Measurements from ENCODE around the gene CAMK1D.
"Not testable (repeated sequence)": the region's sequence is repeated elsewhere in the genome, so short reads cannot be mapped to it uniquely, and the experiment has no call there.

Gene CAMK1D

GRCh38 chr10:12702215-12702770, 352.9 kb downstream of the CAMK1D start:
- no peak for DNase-seq (ENCODE audit: low read depth)

DNA sequence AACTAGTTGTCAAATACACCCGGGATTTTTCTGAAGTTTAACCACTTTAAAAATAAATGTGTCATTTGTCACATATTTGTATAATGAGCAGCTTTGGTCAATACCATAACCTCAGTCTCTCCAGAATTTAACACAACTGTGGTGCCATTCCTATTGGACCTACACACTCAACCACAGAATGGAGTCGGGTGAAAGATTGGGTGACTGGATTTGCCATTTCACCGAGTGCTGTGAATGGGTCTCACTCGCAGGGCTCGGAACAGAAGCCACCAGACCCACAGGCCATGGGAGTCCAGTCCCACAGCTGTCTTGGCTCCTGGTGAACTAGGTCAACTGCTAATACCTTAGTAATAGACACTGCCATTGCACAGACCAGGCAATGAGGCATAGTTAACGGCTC, 353.8 kb downstream of the CAMK1D start:
- no peak for DNase-seq (ENCODE audit: low read depth)

DNA sequence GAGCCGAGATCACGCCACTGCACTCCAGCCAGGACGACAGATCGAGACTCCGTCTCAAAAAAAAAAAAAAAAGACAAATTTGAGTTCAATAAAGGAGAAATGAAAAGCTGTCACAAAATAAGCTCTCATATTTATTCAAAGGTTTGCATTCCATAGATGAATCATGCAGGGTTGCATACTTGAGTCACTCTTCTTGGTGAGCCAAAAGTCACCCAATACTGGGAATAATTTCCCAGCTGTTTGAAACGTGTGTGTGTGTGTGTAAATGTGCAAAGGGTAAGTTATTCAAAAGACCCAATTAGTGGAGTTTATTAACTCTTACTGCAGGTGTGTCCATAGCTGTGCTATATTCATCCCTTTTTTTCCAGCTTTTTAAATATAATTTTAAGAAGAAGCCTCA, 354.5 kb downstream of the CAMK1D start:
- DNase-seq (ENCODE audit: low read depth), result no peak

DNA sequence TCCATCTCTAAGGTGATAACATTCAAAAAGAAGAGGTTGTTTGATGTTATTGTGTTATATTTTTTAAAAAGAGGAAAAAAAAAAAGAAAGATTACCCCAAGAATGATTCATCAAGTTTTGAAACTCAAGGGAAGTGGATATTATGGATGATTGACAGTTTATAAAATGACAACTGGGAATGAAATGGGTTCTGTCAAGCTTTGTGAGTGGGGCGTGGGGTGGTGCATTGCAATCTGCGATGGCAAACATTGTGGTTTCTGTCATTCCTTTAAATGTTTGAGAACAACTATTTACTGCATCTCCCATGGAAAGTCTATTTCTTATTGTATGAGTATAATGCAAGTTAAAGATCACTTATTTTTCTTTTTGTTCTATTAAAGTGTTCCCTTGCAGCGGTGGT, 355.1 kb downstream of the CAMK1D start:
- no peak for DNase-seq (ENCODE audit: low read depth)

DNA sequence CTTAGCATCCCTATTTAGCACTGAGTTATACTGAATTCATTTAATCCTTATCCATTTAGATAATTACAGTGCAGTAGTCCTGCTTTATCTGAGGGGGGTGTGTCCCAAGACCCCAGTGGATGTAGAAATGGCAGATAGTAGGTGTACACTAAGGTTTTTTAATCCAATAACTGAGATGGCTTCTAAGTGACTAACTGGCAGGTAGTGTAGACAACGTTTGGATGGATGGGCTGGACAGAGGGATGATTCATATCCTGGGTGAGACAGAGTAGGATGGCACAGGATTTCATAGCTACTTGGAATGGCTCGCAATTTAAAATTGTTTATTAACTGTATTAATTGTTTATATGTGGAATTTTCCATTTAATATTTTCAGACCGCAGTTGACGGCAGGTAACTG, 356.6 kb downstream of the CAMK1D start:
- no peak for DNase-seq (ENCODE audit: low read depth)

GRCh38 chr10:12707461-12708185, 358.3 kb downstream of the CAMK1D start:
- no peak for DNase-seq (ENCODE audit: low read depth)

GRCh38 chr10:12709000-12709401, 359.7 kb downstream of the CAMK1D start:
- no peak for DNase-seq (ENCODE audit: low read depth)

- no peak for DNase-seq (ENCODE audit: low read depth)
Observed at GRCh38 chr10:12709521-12709963, 360.2 kb downstream of the CAMK1D start.

- no peak for DNase-seq (ENCODE audit: low read depth)
Observed at GRCh38 chr10:12710157-12710556, 360.8 kb downstream of the CAMK1D start.

DNA sequence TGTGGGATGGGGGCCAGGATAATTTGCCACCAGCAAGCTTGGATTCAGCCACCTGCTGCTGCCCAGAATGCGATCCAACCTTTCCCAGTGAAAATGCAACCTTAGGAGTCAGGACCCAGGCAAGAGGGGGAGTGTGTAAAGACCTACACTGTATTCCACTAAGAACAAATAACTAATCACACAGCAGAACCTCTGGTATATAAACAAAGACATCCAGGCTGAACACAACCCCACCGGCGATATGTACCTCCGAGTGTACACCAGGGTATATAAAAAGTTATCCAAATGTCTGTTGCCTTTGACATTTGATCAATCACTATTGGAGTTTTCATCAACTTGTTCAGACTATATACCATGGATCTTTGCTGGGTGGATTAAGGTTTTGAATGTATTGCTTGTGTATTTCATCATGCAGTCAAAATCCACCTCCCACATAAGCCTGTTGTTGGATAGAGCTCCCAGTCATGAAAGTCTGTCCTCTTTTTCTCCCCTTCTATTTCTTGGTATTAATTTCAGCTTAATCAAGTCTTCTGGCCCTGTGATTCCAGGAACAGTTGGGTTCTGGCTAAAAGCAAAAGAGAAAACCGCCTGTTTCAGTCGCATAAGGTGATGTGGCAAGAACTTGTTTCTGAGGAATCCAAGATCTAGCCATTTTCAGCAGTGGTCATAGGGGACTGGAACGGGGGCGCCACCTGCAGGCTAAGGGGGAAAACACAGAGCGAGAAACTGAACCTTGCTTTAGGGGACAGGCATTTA, 361.4 kb downstream of the CAMK1D start:
- peak; percentile 51 for DNase-seq (ENCODE audit: low read depth)

DNA sequence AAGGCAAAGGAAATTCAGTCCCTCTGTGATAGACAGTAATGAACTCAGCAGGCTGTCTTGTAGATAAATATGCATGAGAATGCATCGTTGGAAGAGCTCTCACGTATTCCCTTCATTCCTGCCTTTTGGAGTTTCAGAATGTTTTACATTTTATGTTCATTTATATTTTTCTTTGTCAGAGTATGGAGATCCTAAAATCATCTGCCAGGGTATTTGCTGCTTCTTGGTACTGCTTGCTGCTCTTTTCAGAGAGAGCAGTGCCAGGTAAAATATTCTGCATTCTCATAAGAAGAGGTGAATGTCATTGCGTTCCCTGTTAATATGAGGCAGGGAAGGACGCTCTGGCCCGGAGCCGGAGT, 362.0 kb downstream of the CAMK1D start:
- no peak for DNase-seq (ENCODE audit: low read depth)

- DNase-seq (ENCODE audit: low read depth), result no peak
Observed at GRCh38 chr10:12712293-12712983, 363.1 kb downstream of the CAMK1D start.

- not testable (repeated sequence) for DNase-seq (ENCODE audit: low read depth)
Observed at GRCh38 chr10:12712984-12713316, 363.6 kb downstream of the CAMK1D start.

DNA sequence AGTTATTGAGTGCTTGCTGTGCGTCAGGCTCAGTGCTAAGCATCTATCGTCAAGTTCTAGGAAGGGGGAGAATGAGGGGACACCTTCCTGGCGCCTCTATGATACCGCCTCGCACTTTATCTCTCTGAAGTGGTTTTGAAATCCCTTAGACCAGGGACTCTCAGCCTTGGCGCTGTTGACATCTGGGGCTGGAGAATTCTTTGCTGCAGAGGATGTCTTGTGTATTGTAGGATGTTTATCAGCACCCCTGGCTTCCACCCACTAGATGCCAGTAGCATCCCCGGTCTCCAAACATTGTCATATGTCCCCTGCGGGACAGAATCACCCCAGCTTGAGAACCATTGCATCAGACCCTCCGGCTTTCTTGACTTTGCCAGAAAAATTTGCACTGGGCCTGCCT, 366.7 kb downstream of the CAMK1D start:
- DNase-seq (ENCODE audit: low read depth), result no peak

- no peak for DNase-seq (ENCODE audit: low read depth)
Observed at GRCh38 chr10:12717981-12718707, 368.8 kb downstream of the CAMK1D start.

DNA sequence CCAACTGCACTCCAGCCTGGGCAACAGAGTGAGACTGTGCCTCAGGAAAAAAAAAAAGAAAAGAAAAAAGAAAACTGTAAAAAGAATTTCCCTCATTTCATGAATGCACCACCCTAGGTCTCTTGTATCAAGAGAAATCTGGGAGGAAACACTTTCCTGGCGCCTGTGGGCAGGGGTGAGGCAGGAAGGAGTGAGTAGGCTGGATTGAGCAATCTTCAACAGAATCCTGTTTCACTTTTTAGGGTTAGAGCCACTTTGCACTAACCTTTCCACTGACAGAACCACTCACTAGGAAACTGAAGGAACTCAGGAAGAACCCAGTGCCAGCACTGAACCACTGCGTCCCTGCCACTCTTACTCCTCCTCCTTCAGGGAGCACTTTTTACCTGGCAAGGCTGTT, 370.0 kb downstream of the CAMK1D start:
- DNase-seq (ENCODE audit: low read depth), result no peak

- no peak for DNase-seq (ENCODE audit: low read depth)
Observed at GRCh38 chr10:12720217-12720981, 371.1 kb downstream of the CAMK1D start.

DNA sequence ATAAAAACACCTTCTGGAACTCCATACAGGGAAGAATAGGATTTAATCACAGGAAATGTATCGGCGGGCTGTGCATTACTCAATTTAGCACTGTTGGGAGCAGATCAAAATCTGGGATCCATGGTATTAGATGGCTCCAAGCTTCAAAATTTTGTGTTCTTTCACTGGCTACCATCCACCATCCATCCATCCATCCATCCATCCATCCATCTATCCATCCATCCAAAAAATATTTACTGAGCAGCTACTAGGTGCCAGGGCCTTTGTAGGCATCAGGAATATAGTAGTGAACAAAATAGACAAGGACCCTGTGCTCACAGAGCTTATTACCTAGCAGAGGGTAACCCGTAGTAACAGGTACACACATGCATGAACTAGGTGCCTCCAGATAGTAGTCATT, 372.0 kb downstream of the CAMK1D start:
- DNase-seq (ENCODE audit: low read depth), result no peak

GRCh38 chr10:12723220-12723619, 373.9 kb downstream of the CAMK1D start:
- no peak for DNase-seq (ENCODE audit: low read depth)

GRCh38 chr10:12724807-12725579, 375.6 kb downstream of the CAMK1D start:
- no peak for DNase-seq (ENCODE audit: low read depth)

- DNase-seq (ENCODE audit: low read depth), result not testable (repeated sequence)
Observed at GRCh38 chr10:12725580-12725888, 376.2 kb downstream of the CAMK1D start.
